ENCODE data around the gene STAG1.

STAG1 gene

DNA sequence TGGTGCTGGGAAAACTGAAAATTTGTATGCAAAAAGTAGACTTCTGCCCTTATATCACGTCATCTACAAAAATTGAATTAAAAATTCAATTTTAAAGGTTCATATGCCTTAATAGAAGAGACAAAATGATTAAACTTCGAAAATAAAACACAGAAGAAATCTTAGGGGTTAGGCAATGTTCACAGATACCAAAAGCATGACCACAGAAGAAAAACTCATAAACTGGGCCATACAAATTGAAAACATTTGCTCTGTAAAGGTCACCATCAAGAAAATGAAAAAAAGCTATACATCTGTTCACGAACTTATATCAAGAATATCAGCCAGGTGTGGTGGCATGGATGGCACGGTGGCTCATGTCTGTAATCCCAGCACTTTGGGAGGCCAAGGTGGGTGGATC is 257.0 kb downstream of the STAG1 start:
- TF ChIP-seq, protein P1, sequence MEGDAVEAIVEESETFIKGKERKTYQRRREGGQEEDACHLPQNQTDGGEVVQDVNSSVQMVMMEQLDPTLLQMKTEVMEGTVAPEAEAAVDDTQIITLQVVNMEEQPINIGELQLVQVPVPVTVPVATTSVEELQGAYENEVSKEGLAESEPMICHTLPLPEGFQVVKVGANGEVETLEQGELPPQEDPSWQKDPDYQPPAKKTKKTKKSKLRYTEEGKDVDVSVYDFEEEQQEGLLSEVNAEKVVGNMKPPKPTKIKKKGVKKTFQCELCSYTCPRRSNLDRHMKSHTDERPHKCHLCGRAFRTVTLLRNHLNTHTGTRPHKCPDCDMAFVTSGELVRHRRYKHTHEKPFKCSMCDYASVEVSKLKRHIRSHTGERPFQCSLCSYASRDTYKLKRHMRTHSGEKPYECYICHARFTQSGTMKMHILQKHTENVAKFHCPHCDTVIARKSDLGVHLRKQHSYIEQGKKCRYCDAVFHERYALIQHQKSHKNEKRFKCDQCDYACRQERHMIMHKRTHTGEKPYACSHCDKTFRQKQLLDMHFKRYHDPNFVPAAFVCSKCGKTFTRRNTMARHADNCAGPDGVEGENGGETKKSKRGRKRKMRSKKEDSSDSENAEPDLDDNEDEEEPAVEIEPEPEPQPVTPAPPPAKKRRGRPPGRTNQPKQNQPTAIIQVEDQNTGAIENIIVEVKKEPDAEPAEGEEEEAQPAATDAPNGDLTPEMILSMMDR (IDR thresholded peaks at IDR 0.05; ENCODE audit: insufficient read depth, low read length), result no peak
- TF ChIP-seq, protein P2, sequence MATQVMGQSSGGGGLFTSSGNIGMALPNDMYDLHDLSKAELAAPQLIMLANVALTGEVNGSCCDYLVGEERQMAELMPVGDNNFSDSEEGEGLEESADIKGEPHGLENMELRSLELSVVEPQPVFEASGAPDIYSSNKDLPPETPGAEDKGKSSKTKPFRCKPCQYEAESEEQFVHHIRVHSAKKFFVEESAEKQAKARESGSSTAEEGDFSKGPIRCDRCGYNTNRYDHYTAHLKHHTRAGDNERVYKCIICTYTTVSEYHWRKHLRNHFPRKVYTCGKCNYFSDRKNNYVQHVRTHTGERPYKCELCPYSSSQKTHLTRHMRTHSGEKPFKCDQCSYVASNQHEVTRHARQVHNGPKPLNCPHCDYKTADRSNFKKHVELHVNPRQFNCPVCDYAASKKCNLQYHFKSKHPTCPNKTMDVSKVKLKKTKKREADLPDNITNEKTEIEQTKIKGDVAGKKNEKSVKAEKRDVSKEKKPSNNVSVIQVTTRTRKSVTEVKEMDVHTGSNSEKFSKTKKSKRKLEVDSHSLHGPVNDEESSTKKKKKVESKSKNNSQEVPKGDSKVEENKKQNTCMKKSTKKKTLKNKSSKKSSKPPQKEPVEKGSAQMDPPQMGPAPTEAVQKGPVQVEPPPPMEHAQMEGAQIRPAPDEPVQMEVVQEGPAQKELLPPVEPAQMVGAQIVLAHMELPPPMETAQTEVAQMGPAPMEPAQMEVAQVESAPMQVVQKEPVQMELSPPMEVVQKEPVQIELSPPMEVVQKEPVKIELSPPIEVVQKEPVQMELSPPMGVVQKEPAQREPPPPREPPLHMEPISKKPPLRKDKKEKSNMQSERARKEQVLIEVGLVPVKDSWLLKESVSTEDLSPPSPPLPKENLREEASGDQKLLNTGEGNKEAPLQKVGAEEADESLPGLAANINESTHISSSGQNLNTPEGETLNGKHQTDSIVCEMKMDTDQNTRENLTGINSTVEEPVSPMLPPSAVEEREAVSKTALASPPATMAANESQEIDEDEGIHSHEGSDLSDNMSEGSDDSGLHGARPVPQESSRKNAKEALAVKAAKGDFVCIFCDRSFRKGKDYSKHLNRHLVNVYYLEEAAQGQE (IDR thresholded peaks at IDR 0.05; ENCODE audit: insufficient replicate concordance, low read depth), result no peak
- TF ChIP-seq POLR2AphosphoS5 (IDR thresholded peaks at IDR 0.05; ENCODE audit: low read depth) (no peak), GABPA (IDR thresholded peaks at IDR 0.05; ENCODE audit: low read depth) (no peak), SPI1 (IDR thresholded peaks at IDR 0.05; ENCODE audit: borderline replicate concordance, low read depth) (no peak)

DNA sequence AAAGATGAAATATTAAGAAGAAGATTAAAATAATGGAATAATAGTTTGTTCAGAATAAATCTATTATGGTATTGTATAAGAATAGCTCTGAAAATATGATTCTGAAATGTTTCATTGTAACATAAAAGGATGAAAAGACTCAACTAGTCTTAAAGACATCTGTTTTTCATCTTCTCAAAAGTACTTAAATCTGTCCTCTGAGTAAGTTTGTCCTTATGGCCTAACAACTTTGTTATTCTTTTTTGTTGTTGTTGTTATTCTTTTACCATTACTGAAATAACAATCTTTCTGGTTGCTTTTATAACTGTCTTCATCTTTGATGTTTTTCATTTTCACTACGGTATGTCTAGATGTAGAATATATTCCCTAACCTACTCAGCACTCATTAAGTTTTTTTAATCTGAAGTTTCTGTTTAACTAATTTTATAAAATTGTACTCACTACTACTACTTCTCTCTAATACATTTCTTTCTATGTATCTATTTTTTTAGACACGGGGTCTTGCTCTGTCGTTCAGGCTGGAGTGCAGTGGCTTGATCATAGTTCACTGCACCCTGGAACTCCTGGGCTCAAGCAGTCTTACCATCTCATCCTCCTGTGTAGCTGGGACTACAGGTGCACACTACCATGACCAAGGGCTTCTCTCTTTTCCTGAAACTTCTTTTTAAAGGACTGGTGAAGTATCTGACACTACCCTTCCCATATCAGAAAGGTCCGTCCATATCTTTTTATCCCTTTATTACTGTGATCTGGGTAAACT is 261.4 kb downstream of the STAG1 start:
- TF ChIP-seq, protein P1 (IDR thresholded peaks at IDR 0.05; ENCODE audit: insufficient read depth, low read length), result no peak
- TF ChIP-seq SPI1 (IDR thresholded peaks at IDR 0.05; ENCODE audit: borderline replicate concordance, low read depth) (no peak), GABPA (IDR thresholded peaks at IDR 0.05; ENCODE audit: low read depth) (no peak), POLR2AphosphoS5 (IDR thresholded peaks at IDR 0.05; ENCODE audit: low read depth) (no peak)
- TF ChIP-seq, protein P2 (IDR thresholded peaks at IDR 0.05; ENCODE audit: insufficient replicate concordance, low read depth), result no peak
- DNase-seq (ENCODE audit: low read depth in 1 of 2, low spot score in 1 of 2), result no peak
- Histone ChIP-seq H3K4me3 (replicated peaks; ENCODE audit: insufficient read depth, low read length) (no peak overlapping the region), H3K27me3 (ENCODE audit: insufficient read depth, poor library complexity, severe bottlenecking) (no peaks in the 10 kb centered on the region), H3K27ac (replicated peaks) (no peak overlapping the region)

More for the DNA sequence above, 257.0 kb downstream of the STAG1 start:
- Histone ChIP-seq H3K4me3 (replicated peaks; ENCODE audit: insufficient read depth, low read length) (no peak overlapping the region), H3K27ac (replicated peaks) (no peak overlapping the region), H3K27me3 (ENCODE audit: insufficient read depth, poor library complexity, severe bottlenecking) (no peaks in the 10 kb centered on the region)
- DNase-seq (ENCODE audit: low read depth in 1 of 2, low spot score in 1 of 2), result no peak

DNA sequence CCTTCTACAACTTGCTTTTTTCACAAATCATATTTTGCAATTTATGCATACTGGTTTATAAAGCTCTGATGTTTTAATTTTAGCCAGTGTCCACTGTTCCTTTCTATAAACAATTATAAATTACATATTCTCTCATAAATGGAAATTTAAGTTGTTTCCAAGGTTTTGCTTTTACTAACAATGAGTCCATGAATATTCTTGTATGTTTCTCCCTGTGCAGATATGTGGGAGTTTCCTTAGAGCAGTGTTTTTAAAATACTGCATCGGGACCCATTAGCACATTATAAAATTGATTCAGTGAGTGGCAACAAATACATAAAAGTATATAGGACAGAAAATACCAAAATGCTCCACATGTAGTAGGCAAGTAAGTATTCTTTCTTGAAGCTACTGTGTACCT is 266.4 kb downstream of the STAG1 start:
- no peak overlapping the region for H3K27ac ChIP-seq (replicated peaks)
- H3K4me3 ChIP-seq (replicated peaks; ENCODE audit: insufficient read depth, low read length), result no peak overlapping the region
- TF ChIP-seq, protein P2 (IDR thresholded peaks at IDR 0.05; ENCODE audit: insufficient replicate concordance, low read depth), result no peak
- TF ChIP-seq POLR2AphosphoS5 (IDR thresholded peaks at IDR 0.05; ENCODE audit: low read depth) (no peak), SPI1 (IDR thresholded peaks at IDR 0.05; ENCODE audit: borderline replicate concordance, low read depth) (no peak), GABPA (IDR thresholded peaks at IDR 0.05; ENCODE audit: low read depth) (no peak)
- TF ChIP-seq, protein P1 (IDR thresholded peaks at IDR 0.05; ENCODE audit: insufficient read depth, low read length), result no peak
- DNase-seq (ENCODE audit: low read depth in 1 of 2, low spot score in 1 of 2), result no peak
- no peaks in the 10 kb centered on the region for H3K27me3 ChIP-seq (ENCODE audit: insufficient read depth, poor library complexity, severe bottlenecking)
